ENCODE results near the gene SPACA4.
A peak's percentile ranks its signal among the peaks of the same experiment; 100 is the strongest.

Gene SPACA4

GRCh38 chr19:48634424-48635262, 28.1 kb downstream of the SPACA4 start:
- DNase-seq (peak; percentile 95), ATAC-seq (peak; percentile 42)

DNA sequence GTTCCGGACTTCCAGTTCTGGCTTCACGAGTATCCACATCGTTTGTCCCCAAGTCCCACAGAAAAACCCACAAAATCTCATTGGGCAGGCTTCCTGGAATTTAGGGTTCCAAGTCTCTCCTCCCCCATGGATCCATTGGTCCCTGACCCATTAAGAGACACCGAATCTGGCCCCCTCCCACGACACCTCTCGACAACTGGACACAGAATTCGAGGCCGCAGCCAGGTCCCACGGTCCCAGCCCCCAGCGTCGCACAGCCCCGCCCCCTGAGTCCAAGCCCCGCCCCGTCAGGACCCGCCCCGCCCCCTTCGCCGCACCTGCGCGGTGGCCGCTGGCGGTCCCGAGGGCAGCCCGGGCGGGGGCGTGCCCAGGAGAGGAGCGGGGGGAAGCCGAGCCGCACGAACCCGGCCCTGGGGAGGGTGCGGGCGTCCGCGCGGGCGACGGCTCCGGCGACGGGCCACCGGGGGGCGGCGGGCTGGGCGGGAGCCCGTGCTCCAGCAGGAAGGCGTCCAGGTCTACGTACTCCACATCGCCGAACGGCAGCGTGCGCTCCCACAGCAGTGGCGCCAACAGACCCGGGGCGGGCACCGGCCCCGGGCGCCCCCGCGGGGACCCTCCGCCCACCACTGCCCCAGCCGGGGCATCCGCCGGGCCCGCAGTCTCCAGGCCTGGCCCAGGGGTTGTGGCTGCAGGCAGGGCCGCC, 28.9 kb downstream of the SPACA4 start:
- peak; percentile 84 for DNase-seq
- ATAC-seq, result peak; percentile 19

GRCh38 chr19:48635966-48636858, 29.7 kb downstream of the SPACA4 start:
- peak; percentile 45 for DNase-seq
- no peak for ATAC-seq

DNA sequence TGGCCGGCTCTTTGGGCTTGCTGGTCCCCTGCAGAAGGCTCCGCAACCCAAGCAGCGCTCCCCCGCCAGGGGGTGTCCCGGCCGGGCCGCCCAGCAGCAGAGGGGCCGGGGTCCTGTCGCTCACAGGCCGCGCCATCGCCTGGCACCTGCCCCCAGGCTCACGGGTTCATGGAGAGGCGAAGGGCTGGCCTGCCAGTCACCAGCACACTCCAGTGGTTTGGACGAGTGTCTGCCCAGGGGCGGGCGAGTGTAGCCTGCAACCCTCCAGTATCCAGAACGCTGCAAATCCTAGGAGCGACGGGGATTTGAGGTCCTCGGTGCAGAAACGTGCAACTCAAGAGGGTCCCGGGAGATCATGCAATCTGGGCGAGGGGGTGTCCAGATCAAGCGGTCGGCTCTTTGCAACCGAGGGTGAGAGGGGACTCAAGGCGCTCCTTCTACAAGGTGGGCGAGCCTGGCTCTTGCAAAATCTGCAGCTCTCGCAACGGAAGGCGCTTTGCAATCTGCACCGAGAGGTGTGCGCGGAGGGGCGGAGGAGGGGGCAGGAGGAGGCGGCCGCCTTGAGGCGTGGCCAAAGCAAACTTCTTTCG, 30.4 kb downstream of the SPACA4 start, which contains the start of gene DBP:
Gene DBP (minus strand): TSS at position 521 of the 590 bp plus-strand sequence. CDS start 385 bp downstream, at position 136.
- peak; percentile 46 for DNase-seq
- ATAC-seq, result no peak

DNA sequence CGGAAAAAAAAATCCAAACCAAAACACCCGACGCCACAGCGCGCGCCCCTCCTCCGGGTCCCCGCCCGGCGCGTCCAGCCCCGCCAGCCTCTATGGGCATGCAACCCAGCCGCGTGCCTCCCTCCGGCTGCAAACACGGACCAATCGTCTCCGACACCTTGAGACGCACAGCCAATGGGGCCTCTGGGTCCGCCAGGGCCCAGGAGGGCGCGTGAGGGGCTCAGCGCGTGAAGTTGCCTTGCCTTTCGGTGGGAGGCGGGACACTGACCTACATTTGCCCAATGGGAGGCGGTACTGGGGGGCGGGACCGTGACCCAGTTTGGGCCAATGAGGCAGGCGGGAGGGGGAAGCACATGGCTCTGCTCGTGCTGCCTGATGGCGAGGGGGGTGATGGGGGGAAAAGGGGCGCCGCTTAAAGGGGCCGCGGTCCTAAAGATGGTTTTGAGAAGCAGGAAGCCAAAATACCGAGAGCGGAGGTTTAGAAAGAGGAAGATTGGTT, 31.0 kb downstream of the SPACA4 start:
- DNase-seq (peak; percentile 99), ATAC-seq (peak; percentile 82)

GRCh38 chr19:48637948-48638830, 31.6 kb downstream of the SPACA4 start:
- DNase-seq (peak; percentile 71), ATAC-seq (peak; percentile 19)

GRCh38 chr19:48638831-48639381, 32.4 kb downstream of the SPACA4 start:
- DNase-seq, result peak; percentile 30
- no peak for ATAC-seq

DNA sequence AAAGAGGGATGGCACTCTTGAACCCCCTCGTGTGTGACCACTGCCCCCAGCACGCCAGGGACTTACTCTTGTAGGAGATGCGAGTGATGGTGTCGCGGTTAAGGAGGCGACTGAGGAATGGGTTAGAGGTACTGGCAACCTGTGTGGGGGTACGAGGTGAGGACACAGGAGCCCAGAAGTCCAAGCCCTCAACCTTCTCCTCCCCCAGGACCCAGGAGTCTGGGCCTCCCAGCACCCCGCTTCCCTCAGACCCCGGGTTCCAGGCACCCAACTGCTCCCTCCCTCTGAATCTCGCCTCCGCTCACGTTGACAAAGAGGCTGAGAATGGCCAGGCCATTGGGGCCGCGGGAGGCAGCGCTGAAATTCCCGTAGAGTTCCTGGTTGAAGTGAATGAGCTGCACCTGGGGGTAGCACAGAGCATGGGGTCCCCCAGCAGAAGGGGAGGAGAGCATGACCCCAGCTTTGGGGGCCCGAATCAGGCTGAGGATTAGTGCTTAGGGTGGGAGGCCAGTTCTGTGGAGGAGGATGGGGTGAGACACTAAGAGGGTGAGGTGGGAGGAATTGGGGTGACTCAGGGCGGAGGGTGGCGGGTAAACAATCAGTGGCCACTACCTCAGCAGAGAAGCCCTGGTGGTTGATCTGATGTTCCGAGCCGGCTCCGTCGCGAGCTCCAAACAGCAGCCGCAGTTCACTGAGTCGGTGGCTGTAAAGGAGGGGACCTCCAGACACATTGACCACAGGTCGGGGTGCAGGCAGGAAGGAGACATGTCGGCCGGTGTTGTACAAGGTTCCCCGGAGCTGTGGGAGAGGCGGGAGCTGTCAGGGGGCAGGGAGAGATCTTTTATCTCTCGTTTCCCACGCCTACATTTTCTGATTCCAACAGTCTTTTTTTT, 33.2 kb downstream of the SPACA4 start:
- DNase-seq (peak; percentile 19), ATAC-seq (no peak)

DNA sequence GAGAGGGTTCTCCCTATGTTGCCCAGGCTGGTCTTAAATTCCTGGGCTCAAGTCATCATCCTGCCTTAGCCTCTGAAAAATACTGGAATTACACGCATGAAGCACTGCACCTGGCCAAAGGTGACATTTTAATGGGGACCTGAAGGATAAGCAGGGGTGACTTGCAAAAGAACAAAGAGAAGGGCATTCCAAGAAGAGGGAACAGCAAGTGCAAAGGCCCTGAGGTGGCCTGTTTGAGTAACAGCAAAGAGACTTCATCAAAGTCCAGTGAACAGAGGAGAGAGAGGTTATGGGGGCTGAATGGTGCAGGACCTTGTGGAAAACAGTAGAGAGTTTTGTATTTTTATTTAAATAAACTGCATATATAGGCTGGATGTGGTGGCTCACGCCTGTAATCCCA, 35.3 kb downstream of the SPACA4 start:
- ATAC-seq (no peak), DNase-seq (no peak)

- no peak for DNase-seq
Measured at GRCh38 chr19:48642862-48643261, 36.3 kb downstream of the SPACA4 start.

DNA sequence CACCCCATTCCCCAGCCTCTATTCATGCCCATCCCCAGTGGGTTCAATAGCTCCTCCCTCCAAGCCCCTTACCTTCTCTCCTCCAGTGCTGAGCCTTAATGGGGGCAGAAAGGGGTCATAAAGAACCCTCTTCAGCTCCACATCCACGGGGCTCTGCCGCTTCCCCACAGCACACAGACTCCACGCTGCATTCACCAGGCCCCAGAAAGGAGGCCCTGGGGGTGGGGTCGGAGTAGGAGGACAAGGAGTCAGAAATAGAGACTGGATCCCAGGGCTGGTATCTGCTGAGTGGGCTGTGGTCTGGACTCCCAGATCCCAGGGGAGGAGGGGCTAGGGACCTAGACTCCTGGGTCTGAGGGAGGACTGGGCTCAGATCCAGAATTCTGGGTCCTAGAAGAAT, 37.8 kb downstream of the SPACA4 start:
- DNase-seq, result no peak
- no peak for ATAC-seq

More at GRCh38 chr19:48642862-48643261, 36.3 kb downstream of the SPACA4 start:
- ATAC-seq, result no peak

- peak; percentile 80 for ATAC-seq
- peak; percentile 74 for DNase-seq
Measured at GRCh38 chr19:48644839-48645619, 38.5 kb downstream of the SPACA4 start.

DNA sequence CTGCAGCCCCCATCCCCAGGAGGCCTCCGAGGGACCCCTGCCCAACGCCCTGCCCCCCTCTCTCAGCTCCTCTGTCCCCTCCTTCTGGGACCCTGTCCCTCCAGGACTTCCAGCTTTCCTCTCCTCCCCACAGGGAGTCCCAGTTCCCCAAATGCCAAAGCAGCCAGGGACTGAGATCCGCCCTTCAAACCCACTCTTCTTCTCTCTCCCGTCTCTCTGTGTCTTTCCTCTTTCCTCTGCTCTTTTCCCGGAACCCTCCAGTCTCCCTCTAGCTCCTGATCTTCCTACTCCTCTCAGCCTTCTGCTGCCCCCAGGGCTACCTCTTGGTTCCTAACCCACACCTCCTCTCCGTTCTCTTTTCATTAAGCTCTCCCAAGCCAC, 39.1 kb downstream of the SPACA4 start:
- DNase-seq, result no peak
- no peak for ATAC-seq

GRCh38 chr19:48646001-48646721, 39.6 kb downstream of the SPACA4 start, which contains the start of gene CA11:
Gene CA11 (minus strand): TSS chr19:48646187. CDS start chr19:48645632, 555 bp downstream.
- DNase-seq (peak; percentile 93), ATAC-seq (peak; percentile 88)

DNA sequence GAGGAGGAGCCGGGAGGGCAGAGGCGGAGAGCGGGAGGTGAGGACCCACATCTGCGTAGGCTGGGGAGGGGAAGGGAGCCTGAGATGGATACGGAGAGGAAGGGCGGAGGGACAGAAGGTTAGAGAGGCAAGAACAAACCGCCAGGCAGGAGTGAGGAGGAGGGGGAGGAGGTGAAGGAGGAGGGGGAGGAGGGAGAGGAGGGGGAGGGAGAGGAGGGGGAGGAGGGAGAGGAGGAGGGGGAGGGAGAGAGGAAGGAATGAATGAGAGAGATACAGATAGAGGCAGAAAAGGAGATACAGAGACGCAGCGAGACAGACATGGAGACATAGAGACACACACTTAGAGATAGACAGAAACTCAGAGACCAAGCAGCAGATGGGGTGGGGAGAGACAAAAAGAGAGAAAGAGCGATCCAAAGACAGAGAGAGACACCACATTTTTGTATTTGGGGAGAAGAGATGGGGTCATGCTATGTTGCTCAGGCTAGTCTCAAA, 40.2 kb downstream of the SPACA4 start:
- no peak for ATAC-seq
- no peak for DNase-seq

DNA sequence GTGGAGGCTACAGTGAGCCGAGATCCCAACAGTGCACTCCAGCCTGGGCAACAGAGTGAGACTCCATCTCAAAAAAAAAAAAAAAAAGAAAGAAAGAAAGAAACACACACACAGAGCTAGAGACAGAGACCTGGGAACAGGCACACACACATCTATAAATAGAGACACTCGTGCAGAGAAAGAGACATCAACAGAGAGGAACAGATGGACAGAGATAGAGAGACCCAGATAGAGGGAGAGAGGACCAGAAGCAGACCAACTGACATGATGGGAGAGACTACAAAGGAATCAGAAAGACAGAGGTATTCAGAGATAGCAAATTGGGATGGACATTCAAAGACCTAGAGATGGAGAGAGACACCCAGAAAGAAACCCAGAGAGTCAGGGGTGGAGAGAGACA, 41.6 kb downstream of the SPACA4 start:
- DNase-seq (no peak), ATAC-seq (no peak)

- DNase-seq, result no peak
- ATAC-seq, result no peak
Measured at GRCh38 chr19:48650974-48651682, 44.6 kb downstream of the SPACA4 start.

All from stimulated activated naive CD8-positive, alpha-beta T cell treated with anti-CD3 and anti-CD28 coated beads, Interleukin-15, Interleukin-2, amounts not matched to agents 100 U/mL and 50 U/mL, for 24 hours (primary cell).